GM18951 (cell line): ENCODE measurements around the gene SLC25A18.

Experiments used
- POLR2A ChIP-seq: IDR thresholded peaks from 4 replicates; pipeline ENCODE4 v1.6.1; 2011; ENCODE audit warnings: mild to moderate bottlenecking; ENCODE audit not compliant: insufficient read length, insufficient read depth; ENCODE audit errors: extremely low read depth
- in situ Hi-C: fragments of 300-500 bp; cut with MboI; formaldehyde crosslinking; loops from one replicate; pipeline ENCODE4 v1.12.0; 2022; ENCODE audit warnings: low sequenced_read_pairs, mixed read lengths, inconsistent platforms; ENCODE audit not compliant: unreplicated experiment

SLC25A18 gene

DNA sequence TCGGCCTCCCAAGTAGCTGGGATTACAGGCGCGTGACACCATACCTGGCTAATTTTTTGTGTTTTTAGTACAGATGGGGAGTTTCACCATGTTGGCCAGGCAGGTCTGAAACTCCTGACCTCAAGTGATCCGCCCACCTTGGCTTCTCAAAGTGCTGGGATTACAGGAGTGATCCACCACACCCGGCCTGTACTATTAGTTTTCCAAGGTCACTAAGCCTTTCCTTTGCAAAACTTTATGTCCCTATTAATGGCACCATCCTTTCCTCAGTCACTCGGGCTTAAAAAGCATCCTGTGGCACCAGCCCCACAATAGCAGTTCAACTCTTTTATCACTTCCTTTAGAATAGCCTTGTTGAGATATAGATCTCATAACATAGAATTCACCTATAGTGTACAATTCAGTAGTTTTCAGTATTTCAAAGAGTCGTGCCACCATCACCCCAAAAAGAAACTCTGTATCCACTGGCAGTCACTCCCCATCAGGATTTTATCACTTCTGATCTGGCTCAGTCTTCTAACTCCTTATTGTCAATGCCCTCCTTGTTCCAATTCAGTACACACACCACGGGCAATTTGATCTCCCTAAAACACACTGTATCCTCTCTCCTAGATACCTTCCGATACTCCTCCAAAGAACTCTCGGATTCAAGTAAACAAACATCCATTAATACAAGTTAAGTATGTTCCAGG lies 74.3 kb downstream of the SLC25A18 start:
- in situ Hi-C loops, result no loop called here
- TF ChIP-seq POLR2A, result no peak

DNA sequence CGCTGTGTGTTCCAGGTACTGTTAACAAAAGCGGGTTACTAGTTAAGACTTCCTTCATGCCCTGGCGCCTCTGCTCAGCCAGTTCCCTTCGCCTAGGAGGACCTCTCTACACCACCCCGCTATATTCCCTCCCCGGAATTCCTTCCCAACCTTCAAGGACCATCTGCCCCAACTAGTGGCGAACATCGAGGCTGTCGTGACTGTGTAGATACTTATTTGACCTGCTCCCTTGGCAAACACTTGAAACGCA lies 74.8 kb downstream of the SLC25A18 start:
- TF ChIP-seq POLR2A, result no peak
- in situ Hi-C loops, result no loop called here

DNA sequence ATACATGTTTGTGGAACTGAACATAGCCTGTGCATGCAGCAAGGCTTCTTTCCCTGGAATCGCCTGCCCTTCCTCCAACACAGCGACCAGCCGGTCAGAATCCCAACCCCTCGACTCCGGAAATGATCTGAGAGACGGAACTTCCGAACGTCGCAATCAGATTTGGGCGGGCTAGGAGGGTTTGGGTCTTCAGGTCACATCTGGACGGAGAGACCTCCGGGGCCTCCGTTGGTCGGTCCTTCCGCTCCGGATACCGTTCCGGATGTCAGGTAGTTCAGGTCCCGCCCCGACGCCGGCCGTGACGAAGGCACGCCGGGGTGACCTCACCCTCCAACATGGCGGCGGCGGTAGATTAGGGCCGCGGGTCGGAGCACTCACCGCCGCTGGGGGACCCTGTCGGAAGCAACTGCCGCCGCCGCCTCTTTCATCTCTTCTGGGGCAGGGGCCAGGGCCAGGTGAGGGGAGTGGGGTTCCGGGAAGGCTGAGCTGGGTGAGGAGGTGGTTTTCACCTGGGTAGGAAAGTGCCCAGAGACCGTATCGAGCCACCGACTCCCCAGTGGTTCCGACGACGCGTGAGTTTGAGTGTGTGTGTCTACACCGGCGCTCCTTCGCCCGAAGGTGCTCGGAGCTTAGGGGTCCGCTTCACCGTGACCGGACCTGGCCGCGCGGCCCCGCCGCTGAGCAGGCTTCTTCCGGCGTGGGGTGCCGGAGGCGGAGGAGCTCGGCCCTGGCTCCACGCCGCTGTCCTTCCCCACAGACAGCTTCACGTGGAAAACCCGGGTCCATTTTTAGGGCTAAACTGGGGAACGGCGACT lies 75.3 kb downstream of the SLC25A18 start, which contains the start of gene BCL2L13:
BCL2L13 (plus strand) TSS at position 326 of the 815 bp plus-strand sequence. CDS start 16,955 bp downstream, outside the sequence.
- TF ChIP-seq POLR2A, result peak; percentile 97
- in situ Hi-C loops, result no loop called here

DNA sequence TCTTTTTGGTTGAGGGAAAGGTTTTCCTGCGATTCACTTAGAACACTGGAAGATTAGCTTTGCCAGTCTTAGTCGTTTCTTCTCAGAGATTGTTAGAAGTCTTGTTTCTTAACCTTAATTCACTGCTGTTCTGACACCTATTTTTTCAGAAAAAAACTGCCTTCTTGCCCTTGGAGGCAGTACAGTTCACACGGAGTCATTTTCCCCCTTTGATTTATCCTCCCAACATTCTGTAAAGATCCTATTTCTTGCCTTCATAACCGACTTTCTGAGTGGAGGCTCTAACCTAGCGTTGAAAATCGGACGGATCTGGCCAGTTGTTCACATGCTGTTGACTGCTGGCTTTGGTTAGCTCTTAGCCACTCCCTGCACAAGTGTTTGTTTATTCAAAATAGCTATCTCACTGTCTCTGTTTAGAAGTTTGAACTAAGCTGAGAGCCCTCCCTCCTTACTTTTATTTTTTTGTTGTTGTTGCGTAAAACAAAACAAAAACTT lies 76.0 kb downstream of the SLC25A18 start:
- TF ChIP-seq POLR2A, result peak; percentile 31

More for the DNA sequence above, 76.0 kb downstream of the SLC25A18 start:
- in situ Hi-C loops, result no loop called here
